GM12873 (cell line): ENCODE measurements around the gene PAFAH1B2.
A peak's percentile ranks its signal among the peaks of the same experiment; 100 is the strongest.

Experiments used
- TF ChIP-seq, protein P1 (sequence below): IDR thresholded peaks from 2 replicates; pipeline ENCODE4 v1.5.1; 2012; ENCODE audit warnings: low read depth, mild to moderate bottlenecking, moderate library complexity, low read length, control low read depth; ENCODE audit not compliant: insufficient read depth; ENCODE audit errors: missing control alignments

PAFAH1B2 gene

GRCh38 chr11:117143390-117143789 lies 697 bp upstream of the PAFAH1B2 start:
- TF ChIP-seq, protein P1, sequence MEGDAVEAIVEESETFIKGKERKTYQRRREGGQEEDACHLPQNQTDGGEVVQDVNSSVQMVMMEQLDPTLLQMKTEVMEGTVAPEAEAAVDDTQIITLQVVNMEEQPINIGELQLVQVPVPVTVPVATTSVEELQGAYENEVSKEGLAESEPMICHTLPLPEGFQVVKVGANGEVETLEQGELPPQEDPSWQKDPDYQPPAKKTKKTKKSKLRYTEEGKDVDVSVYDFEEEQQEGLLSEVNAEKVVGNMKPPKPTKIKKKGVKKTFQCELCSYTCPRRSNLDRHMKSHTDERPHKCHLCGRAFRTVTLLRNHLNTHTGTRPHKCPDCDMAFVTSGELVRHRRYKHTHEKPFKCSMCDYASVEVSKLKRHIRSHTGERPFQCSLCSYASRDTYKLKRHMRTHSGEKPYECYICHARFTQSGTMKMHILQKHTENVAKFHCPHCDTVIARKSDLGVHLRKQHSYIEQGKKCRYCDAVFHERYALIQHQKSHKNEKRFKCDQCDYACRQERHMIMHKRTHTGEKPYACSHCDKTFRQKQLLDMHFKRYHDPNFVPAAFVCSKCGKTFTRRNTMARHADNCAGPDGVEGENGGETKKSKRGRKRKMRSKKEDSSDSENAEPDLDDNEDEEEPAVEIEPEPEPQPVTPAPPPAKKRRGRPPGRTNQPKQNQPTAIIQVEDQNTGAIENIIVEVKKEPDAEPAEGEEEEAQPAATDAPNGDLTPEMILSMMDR = no peak

GRCh38 chr11:117144477-117145392 lies 648 bp downstream of the PAFAH1B2 start:
- TF ChIP-seq, protein P1 = no peak

- TF ChIP-seq, protein P1 = peak; percentile 21
These were observed 1.3 kb downstream of the PAFAH1B2 start for GRCh38 chr11:117145393-117145761.

- TF ChIP-seq, protein P1 = no peak
These were observed 2.4 kb downstream of the PAFAH1B2 start for GRCh38 chr11:117146521-117146920.

- TF ChIP-seq, protein P1 = no peak
These were observed 8.0 kb downstream of the PAFAH1B2 start for GRCh38 chr11:117152066-117152465.

GRCh38 chr11:117154468-117154867 lies 10.4 kb downstream of the PAFAH1B2 start:
- TF ChIP-seq, protein P1 = no peak

- TF ChIP-seq, protein P1 = no peak
These were observed 13.4 kb downstream of the PAFAH1B2 start for GRCh38 chr11:117157507-117157906.
